Caco-2 (cell line): ENCODE data around the gene NOS3. TPM values are rescaled to one million over a fixed set of nuclear protein-coding genes. Genes with fewer than 3 reads are reported as not detected.

Source experiments
- BruUV-seq: library from RNA; stranded (reverse); fragments of 400-500 nt; replicated peaks from 2 replicates; lab custom pipeline; 2021; lab: Mats Ljungman, UMichigan
- CTCF ChIA-PET: fragments of 300-600 bp; sonication (Branson Sonifier 250); formaldehyde crosslinking; loops from one replicate; lab custom pipeline; 2022; ENCODE audit warnings: antibody characterized with exemption; lab: Charles Lee
- POLR2A ChIA-PET: fragments of 300-600 bp; sonication (Branson Sonifier 250); formaldehyde crosslinking; loops from one replicate; lab custom pipeline; 2022; ENCODE audit warnings: antibody characterized with exemption; lab: Charles Lee
- DNase-seq, 2 experiments: peaks; one replicate each; pipeline versions ENCODE4 v3.0.0 to v3.0.0-alpha.2; 2020 to 2022
- H3K27me3 ChIP-seq: replicated peaks from 2 replicates; pipeline ENCODE4 v1.6.0; 2011; ENCODE audit warnings: low read length; ENCODE audit not compliant: control insufficient read depth, insufficient read depth
- H3K36me3 ChIP-seq: 2 replicates; pipeline ENCODE4 v1.5.1; 2011; ENCODE audit warnings: low read length; ENCODE audit not compliant: control insufficient read depth, insufficient read depth
- H3K4me1 ChIP-seq: fragments of 250-450 bp; sonication (Bioruptor Pico); 2 replicates; pipeline ENCODE4 v1.5.1; 2020; ENCODE audit warnings: mild to moderate bottlenecking
- H3K4me3 ChIP-seq: 2 replicates; pipeline ENCODE4 v1.5.1; 2011; ENCODE audit warnings: low read depth, mild to moderate bottlenecking, control low read depth, low read length
- H3K9me3 ChIP-seq: fragments of 250-450 bp; sonication (Bioruptor Pico); 2 replicates; pipeline ENCODE4 v1.5.1; 2020; ENCODE audit warnings: mild to moderate bottlenecking, moderate library complexity
- H3K27ac Mint-ChIP-seq: one replicate; pipeline ENCODE4 v1.8.0; 2022; ENCODE audit warnings: mixed read lengths; ENCODE audit not compliant: unreplicated experiment
- H3K27me3 Mint-ChIP-seq: one replicate; pipeline ENCODE4 v1.8.0; 2022; ENCODE audit warnings: mixed read lengths; ENCODE audit not compliant: insufficient read depth, unreplicated experiment
- H3K36me3 Mint-ChIP-seq: one replicate; pipeline ENCODE4 v1.8.0; 2022; ENCODE audit warnings: mild to moderate bottlenecking, mixed read lengths; ENCODE audit not compliant: insufficient read depth, unreplicated experiment
- H3K4me1 Mint-ChIP-seq: one replicate; pipeline ENCODE4 v1.8.0; 2022; ENCODE audit warnings: low read depth, mixed read lengths; ENCODE audit not compliant: unreplicated experiment
- H3K4me3 Mint-ChIP-seq: one replicate; pipeline ENCODE4 v1.8.0; 2022; ENCODE audit warnings: mild to moderate bottlenecking, moderate library complexity, mixed read lengths; ENCODE audit not compliant: unreplicated experiment
- H3K9me3 Mint-ChIP-seq: one replicate; pipeline ENCODE4 v1.8.0; 2022; ENCODE audit warnings: mixed read lengths; ENCODE audit not compliant: unreplicated experiment
- intact Hi-C: fragments of 100-400 bp; cut with micrococcal nuclease; formaldehyde crosslinking; loops from one replicate; pipeline ENCODE4 v1.10.0; 2022; ENCODE audit not compliant: unreplicated experiment
- total RNA-seq: library from RNA; stranded (reverse); gene quantifications from 2 replicates; pipeline ENCODE4 v1.2.3, GENCODE V29; 2022
- TF ChIP-seq, protein P1 (sequence below), 2 experiments: fragments of 200-600 bp in 1 of 2; IDR thresholded peaks; 1 replicate in 1 of 2; 2 replicates in 1 of 2; pipeline versions ENCODE4 v1.5.1 to v1.8.0; 2011 to 2022; ENCODE audit warnings: antibody characterized with exemption in 1 of 2, control low read depth in 1 of 2, inconsistent platforms in 1 of 2, low read depth in 1 of 2, low read length in 1 of 2, mild to moderate bottlenecking in 1 of 2, moderate library complexity in 1 of 2; ENCODE audit not compliant: insufficient read depth in 1 of 2, severe bottlenecking in 1 of 2, unreplicated experiment in 1 of 2

Gene NOS3
- total RNA-seq, 1 experiment from 2014 or later, result 1.1 TPM

DNA sequence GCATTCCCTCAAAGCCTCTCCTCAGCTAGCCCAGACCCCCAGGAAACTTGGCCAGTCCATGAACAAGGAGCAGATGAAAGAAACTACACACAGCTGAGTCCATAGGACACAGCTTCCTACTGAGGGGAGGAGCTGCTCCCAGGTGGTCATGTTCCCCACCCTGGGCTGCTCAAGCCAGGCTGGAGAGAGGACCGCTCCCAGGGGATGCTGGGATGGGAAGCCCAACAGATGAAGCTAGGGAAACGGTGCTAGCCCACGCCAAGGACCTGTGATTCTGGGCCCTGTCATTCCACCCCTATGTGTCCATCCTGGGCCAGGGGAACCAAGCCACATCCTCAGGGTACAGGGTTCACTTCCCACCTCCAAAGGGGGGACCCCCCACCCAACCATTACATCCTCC, 31.7 kb upstream of the NOS3 start:
- TF ChIP-seq, protein P1, sequence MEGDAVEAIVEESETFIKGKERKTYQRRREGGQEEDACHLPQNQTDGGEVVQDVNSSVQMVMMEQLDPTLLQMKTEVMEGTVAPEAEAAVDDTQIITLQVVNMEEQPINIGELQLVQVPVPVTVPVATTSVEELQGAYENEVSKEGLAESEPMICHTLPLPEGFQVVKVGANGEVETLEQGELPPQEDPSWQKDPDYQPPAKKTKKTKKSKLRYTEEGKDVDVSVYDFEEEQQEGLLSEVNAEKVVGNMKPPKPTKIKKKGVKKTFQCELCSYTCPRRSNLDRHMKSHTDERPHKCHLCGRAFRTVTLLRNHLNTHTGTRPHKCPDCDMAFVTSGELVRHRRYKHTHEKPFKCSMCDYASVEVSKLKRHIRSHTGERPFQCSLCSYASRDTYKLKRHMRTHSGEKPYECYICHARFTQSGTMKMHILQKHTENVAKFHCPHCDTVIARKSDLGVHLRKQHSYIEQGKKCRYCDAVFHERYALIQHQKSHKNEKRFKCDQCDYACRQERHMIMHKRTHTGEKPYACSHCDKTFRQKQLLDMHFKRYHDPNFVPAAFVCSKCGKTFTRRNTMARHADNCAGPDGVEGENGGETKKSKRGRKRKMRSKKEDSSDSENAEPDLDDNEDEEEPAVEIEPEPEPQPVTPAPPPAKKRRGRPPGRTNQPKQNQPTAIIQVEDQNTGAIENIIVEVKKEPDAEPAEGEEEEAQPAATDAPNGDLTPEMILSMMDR (IDR thresholded peaks at IDR 0.05; ENCODE audit: insufficient read depth in 1 of 2, low read depth in 1 of 2, low read length in 1 of 2, severe bottlenecking in 1 of 2, unreplicated experiment in 1 of 2), result no peak
- H3K36me3 Mint-ChIP-seq, result no peaks in the 10 kb centered on the region
- intact Hi-C loops, result no loop called here
- H3K27me3 Mint-ChIP-seq, result peaks cover 10% of the 10 kb centered on the region
- peaks cover 12% of the 10 kb centered on the region for H3K4me1 Mint-ChIP-seq
- no peak overlapping the region for H3K4me3 Mint-ChIP-seq
- H3K27me3 ChIP-seq, result no peaks in the 10 kb centered on the region
- no peak overlapping the region for H3K4me3 ChIP-seq
- ChIA-PET POLR2A (no interaction called here), CTCF (no interaction called here)
- no peaks in the 10 kb centered on the region for H3K9me3 ChIP-seq
- DNase-seq, result no peak
- no peaks in the 10 kb centered on the region for H3K4me1 ChIP-seq
- H3K36me3 ChIP-seq, result no peaks in the 10 kb centered on the region
- no peaks in the 10 kb centered on the region for H3K9me3 Mint-ChIP-seq
- H3K27ac Mint-ChIP-seq, result no peak overlapping the region
- no TSS peak for BruUV-seq

DNA sequence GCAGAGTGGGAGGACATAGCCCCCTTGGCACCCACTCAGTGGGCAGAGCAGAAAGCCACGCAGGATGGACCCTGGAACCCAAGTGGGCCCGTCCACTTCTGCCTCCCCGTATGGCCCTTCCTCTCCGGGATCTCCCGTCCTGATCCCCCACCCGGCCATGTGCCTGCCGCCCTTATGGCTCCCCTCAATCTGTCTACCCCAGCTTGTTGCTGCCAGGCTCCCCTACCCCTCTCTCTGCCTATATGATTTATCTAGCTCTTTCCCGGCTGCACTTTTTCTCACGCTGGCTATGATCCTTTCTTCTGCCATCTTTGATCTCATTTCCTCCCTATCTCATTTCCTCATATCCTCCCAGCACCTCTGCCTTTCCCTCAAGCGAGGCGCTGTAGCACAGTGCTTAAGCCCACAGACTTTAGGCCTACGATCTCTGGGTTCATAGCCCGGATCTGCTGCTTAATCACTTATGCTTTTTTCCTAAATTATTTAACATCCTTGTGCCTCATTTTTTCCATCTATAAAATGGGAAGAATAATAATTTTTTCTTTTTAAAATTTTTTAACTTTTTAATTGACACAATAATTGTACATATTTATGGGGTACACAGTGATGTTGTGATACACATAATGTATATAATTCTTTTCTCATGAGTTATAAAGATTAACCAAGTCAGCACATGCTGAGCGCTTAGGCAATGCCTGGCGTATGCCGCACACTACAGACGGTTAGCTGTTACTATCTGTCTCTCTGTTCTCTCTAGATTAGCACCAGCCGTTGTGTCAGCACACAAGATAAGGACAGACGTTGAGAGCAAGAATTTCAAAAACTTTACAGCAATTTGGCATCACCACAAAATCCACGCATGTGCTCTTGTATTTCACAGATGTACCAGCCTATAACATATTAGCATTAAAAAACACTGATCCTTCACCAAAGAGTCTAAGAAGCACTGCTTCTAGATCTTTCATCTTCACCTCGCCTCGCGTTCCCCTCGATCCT, 30.8 kb upstream of the NOS3 start:
- TF ChIP-seq, protein P1 (IDR thresholded peaks at IDR 0.05; ENCODE audit: insufficient read depth in 1 of 2, low read depth in 1 of 2, low read length in 1 of 2, severe bottlenecking in 1 of 2, unreplicated experiment in 1 of 2), result no peak
- H3K27me3 Mint-ChIP-seq, result peaks cover 10% of the 10 kb centered on the region
- Histone ChIP-seq H3K4me1 (no peaks in the 10 kb centered on the region), H3K36me3 (no peaks in the 10 kb centered on the region), H3K4me3 (no peak overlapping the region), H3K9me3 (no peaks in the 10 kb centered on the region), H3K27me3 (no peaks in the 10 kb centered on the region)
- no TSS peak for BruUV-seq
- H3K27ac Mint-ChIP-seq, result no peak overlapping the region
- no peak overlapping the region for H3K4me3 Mint-ChIP-seq
- ChIA-PET POLR2A (no interaction called here), CTCF (no interaction called here)
- no peaks in the 10 kb centered on the region for H3K9me3 Mint-ChIP-seq
- intact Hi-C loops, result no loop called here
- H3K36me3 Mint-ChIP-seq, result no peaks in the 10 kb centered on the region
- peaks cover 12% of the 10 kb centered on the region for H3K4me1 Mint-ChIP-seq
- no peak for DNase-seq

DNA sequence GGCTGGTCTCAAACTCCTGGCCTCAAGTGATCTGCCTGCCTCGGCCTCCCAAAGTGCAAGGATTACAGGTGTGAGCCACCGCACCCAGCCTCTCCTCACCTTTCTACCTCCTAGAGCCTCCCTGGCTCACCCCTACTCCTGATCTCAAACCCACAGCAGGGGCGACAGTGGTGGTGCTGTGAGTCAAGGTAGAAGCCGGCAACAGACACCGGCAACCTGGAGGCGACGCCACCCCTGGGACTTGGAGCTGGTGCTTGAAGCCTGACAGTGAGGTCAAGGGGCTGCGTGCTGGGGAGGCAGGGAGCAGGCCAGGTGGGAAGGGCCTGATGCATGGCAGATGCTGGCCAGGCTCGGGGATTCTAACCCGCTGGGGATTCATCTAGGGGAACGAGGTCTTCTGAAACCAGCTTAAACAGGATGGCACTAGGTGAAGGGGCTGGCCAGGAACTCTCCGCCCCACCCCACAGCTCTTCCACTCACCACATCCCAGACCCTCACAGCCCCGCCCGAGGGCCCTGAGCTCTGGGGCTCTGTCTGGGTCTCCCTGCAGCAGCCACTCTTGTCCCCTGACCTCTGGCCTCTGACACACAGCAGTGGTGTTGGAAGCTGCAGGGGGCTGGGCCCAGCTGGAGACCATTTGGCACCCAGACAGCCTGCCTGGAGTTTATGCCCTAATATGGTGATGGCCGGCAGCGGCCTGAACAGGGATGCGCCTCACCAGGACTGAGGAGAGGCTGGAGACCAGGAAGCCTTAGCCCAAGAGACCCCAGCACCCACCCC, 29.1 kb upstream of the NOS3 start:
- no TSS peak for BruUV-seq
- H3K27ac Mint-ChIP-seq, result no peak overlapping the region
- peaks cover 10% of the 10 kb centered on the region for H3K27me3 Mint-ChIP-seq
- no peaks in the 10 kb centered on the region for H3K27me3 ChIP-seq
- ChIA-PET CTCF (interaction anchor here (0.7 to 3.9 kb wide), 4 partner anchors 46 to 176 kb away, joined by 3 to 40 read pairs (median 5); no protein-coding TSS in a partner anchor), POLR2A (no interaction called here)
- H3K36me3 ChIP-seq, result no peaks in the 10 kb centered on the region
- no peak overlapping the region for H3K4me3 ChIP-seq
- no peaks in the 10 kb centered on the region for H3K9me3 ChIP-seq
- H3K4me1 ChIP-seq, result no peaks in the 10 kb centered on the region
- H3K9me3 Mint-ChIP-seq, result no peaks in the 10 kb centered on the region
- intact Hi-C loops, result loop anchor here (2.0 kb wide), 2 partner anchors 47 to 149 kb away; no protein-coding TSS in a partner anchor
- H3K4me3 Mint-ChIP-seq, result no peak overlapping the region
- peaks cover 12% of the 10 kb centered on the region for H3K4me1 Mint-ChIP-seq
- H3K36me3 Mint-ChIP-seq, result no peaks in the 10 kb centered on the region
- no peak for DNase-seq
- TF ChIP-seq, protein P1 (IDR thresholded peaks at IDR 0.05; ENCODE audit: insufficient read depth in 1 of 2, low read depth in 1 of 2, low read length in 1 of 2, severe bottlenecking in 1 of 2, unreplicated experiment in 1 of 2), result no peak
